ENCODE measurements around the gene TMPRSS6. TPM values are rescaled to one million over a fixed set of nuclear protein-coding genes. Genes with fewer than 3 reads are reported as not detected.

Gene TMPRSS6
- total and polyA plus RNA-seq, 2 of the 8 experiments (the other 6 are each of a cell fraction or from before 2014, with no cell fraction given): 0.02 TPM; not detected in 1

DNA sequence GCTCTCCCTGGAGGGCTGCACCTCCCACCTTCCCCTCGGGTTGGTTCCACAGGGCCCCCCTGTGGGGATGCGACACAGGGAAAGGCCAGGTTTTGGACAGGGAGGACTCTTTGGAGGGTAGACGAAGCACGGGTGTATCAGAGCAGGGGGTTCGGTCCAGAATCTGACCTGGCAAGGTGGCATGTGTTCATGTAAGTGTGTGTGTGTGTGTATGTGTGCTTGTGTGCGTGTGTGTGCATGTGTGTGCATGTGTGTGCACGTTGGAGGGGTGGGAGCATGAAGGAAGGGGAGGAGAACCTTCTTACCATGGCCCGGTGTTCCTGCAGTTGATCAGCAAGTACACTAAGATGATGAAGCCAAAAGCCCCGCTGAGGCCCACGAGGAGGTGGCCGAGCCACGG is 25.5 kb upstream of the TMPRSS6 start (continued):
- TF ChIP-seq, protein P1, sequence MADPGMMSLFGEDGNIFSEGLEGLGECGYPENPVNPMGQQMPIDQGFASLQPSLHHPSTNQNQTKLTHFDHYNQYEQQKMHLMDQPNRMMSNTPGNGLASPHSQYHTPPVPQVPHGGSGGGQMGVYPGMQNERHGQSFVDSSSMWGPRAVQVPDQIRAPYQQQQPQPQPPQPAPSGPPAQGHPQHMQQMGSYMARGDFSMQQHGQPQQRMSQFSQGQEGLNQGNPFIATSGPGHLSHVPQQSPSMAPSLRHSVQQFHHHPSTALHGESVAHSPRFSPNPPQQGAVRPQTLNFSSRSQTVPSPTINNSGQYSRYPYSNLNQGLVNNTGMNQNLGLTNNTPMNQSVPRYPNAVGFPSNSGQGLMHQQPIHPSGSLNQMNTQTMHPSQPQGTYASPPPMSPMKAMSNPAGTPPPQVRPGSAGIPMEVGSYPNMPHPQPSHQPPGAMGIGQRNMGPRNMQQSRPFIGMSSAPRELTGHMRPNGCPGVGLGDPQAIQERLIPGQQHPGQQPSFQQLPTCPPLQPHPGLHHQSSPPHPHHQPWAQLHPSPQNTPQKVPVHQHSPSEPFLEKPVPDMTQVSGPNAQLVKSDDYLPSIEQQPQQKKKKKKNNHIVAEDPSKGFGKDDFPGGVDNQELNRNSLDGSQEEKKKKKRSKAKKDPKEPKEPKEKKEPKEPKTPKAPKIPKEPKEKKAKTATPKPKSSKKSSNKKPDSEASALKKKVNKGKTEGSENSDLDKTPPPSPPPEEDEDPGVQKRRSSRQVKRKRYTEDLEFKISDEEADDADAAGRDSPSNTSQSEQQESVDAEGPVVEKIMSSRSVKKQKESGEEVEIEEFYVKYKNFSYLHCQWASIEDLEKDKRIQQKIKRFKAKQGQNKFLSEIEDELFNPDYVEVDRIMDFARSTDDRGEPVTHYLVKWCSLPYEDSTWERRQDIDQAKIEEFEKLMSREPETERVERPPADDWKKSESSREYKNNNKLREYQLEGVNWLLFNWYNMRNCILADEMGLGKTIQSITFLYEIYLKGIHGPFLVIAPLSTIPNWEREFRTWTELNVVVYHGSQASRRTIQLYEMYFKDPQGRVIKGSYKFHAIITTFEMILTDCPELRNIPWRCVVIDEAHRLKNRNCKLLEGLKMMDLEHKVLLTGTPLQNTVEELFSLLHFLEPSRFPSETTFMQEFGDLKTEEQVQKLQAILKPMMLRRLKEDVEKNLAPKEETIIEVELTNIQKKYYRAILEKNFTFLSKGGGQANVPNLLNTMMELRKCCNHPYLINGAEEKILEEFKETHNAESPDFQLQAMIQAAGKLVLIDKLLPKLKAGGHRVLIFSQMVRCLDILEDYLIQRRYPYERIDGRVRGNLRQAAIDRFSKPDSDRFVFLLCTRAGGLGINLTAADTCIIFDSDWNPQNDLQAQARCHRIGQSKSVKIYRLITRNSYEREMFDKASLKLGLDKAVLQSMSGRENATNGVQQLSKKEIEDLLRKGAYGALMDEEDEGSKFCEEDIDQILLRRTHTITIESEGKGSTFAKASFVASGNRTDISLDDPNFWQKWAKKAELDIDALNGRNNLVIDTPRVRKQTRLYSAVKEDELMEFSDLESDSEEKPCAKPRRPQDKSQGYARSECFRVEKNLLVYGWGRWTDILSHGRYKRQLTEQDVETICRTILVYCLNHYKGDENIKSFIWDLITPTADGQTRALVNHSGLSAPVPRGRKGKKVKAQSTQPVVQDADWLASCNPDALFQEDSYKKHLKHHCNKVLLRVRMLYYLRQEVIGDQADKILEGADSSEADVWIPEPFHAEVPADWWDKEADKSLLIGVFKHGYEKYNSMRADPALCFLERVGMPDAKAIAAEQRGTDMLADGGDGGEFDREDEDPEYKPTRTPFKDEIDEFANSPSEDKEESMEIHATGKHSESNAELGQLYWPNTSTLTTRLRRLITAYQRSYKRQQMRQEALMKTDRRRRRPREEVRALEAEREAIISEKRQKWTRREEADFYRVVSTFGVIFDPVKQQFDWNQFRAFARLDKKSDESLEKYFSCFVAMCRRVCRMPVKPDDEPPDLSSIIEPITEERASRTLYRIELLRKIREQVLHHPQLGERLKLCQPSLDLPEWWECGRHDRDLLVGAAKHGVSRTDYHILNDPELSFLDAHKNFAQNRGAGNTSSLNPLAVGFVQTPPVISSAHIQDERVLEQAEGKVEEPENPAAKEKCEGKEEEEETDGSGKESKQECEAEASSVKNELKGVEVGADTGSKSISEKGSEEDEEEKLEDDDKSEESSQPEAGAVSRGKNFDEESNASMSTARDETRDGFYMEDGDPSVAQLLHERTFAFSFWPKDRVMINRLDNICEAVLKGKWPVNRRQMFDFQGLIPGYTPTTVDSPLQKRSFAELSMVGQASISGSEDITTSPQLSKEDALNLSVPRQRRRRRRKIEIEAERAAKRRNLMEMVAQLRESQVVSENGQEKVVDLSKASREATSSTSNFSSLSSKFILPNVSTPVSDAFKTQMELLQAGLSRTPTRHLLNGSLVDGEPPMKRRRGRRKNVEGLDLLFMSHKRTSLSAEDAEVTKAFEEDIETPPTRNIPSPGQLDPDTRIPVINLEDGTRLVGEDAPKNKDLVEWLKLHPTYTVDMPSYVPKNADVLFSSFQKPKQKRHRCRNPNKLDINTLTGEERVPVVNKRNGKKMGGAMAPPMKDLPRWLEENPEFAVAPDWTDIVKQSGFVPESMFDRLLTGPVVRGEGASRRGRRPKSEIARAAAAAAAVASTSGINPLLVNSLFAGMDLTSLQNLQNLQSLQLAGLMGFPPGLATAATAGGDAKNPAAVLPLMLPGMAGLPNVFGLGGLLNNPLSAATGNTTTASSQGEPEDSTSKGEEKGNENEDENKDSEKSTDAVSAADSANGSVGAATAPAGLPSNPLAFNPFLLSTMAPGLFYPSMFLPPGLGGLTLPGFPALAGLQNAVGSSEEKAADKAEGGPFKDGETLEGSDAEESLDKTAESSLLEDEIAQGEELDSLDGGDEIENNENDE (IDR thresholded peaks at IDR 0.05; ENCODE audit: insufficient replicate concordance, low read length): no peak
- TF ChIP-seq, protein P2, sequence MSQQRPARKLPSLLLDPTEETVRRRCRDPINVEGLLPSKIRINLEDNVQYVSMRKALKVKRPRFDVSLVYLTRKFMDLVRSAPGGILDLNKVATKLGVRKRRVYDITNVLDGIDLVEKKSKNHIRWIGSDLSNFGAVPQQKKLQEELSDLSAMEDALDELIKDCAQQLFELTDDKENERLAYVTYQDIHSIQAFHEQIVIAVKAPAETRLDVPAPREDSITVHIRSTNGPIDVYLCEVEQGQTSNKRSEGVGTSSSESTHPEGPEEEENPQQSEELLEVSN (IDR thresholded peaks at IDR 0.05): no peak
- TF ChIP-seq NRF1 (IDR thresholded peaks at IDR 0.05; ENCODE audit: low read depth, low read length) (no peak), CREB1 (IDR thresholded peaks at IDR 0.05) (no peak), KDM1A (IDR thresholded peaks at IDR 0.05; ENCODE audit: borderline replicate concordance, low read length) (no peak)
